Activated effector memory CD4-positive, alpha-beta T cell treated with anti-CD3 and anti-CD28 coated beads, Interleukin-2, amount 50 U/mL, for 16 hours (primary cell): ENCODE data around the gene SMARCA4.
"Not testable (repeated sequence)": the region's sequence is repeated elsewhere in the genome, so short reads cannot be mapped to it uniquely, and the experiment has no call there.

Experiments used
- DNase-seq: peaks from one replicate; pipeline ENCODE4 v3.0.0-alpha.2; 2020

Gene SMARCA4

DNA sequence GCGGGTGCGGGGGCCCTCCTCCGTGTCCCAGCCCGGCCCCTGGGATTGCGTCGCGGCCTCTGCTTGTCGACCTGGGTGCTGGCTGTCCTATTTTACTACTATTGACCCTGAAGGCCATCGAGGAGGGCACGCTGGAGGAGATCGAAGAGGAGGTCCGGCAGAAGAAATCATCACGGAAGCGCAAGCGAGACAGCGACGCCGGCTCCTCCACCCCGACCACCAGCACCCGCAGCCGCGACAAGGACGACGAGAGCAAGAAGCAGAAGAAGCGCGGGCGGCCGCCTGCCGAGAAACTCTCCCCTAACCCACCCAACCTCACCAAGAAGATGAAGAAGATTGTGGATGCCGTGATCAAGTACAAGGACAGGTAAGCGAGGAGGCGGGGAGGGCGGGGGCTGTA lies 80.4 kb downstream of the SMARCA4 start:
- DNase-seq, result no peak

DNA sequence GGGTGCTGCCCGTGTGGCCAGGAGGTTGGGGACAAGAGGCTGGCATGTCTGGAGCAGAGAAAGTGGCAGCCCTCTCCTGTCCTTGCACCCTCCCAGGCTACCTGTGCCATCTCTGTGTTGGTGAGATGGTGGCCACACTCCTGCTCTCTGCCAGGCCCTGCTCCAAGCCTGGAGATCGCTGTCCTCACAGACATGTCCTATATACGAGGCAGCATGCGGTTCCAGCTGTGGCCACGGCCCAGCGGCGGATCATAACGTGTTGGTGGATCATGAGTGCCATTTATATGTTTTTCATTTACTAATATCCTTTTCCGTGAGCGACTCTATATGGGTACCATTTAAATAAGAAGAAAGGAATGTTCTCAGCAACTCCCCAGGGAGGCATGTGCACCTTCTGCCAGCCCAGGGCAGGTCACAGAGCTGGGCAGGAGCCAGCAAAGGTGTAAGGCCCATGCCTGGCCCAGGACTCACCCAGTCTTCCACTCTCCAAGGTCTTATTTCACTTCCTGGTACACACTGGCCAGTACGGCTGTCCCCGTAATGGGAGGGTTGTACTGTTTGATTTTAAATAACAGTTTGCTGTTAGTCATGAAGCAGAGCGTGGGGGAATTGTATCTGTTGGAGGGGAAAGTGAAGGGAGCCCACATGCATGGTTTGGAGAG lies 81.3 kb downstream of the SMARCA4 start:
- DNase-seq, result no peak

DNA sequence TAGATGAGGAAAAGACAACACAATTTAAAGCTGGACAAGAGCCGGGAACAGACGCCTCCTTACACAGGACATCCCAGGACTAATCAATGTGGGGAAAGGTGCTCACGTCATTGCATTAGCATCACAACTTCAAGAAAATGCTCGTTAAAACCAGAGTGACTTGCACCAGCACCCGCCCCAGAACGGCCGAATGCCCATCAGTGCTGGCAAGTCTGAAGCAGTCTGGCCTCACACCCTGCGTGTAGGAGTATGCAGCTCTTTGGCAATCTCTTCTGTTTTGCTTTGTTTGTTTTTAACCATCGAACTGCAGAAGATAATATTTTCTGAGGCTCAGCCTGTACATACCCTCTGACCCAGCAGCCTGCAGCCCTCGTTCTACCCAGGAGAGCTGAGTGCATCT lies 83.6 kb downstream of the SMARCA4 start:
- no peak for DNase-seq

DNA sequence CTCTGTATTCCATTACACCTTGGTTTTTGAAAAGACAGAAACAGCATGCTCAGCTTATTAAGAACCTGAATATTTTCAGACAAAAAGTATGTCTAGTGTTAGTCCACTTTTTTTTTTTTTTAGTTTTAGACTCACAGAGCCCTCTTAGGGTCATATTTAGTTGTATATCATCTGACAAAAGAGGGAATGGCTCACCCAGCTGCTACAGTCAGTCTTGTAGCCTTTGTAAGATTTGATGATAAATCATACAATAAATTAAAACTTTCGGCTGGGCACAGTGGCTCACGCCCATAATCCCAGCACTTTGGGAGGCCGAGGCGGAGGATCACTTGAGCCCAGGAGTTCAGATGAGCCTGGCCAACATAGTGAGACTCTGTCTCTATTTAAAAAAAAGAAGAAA lies 84.7 kb downstream of the SMARCA4 start:
- DNase-seq, result no peak

DNA sequence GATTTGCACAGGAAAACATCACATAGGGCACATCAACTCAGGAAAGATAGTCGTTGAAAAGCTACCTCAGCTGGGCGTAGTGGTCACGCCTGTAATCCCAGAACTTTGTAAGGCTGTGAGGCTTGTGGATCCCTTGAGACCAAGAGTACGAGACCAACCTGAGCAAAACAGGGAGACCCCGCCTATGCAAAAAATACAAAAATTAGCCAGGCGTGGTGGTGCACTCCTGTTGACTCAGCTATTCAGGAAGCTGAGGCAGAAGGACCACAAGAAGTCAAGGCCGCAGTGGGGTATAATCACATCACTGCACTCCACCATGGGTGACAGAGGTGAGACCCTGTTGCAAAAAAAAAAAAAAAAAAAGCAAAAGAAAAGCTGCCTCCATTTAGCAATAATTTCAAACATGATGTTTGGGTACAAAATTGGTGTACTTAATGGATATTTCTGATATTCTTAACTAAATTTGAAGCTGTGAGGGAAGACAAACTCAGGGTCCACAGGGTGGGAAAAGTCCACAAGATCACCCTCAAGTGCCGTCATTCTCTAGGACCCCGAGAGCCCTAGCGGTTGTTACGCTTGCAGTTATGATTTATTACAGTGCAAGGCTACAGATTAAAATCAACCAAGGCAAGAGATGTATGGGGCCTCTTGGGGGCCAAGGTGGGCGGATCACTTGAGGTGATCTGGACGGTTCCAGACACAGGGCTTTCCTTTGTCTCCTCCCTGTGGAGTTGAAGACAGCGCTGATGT lies 86.0 kb downstream of the SMARCA4 start:
- DNase-seq, result no peak

DNA sequence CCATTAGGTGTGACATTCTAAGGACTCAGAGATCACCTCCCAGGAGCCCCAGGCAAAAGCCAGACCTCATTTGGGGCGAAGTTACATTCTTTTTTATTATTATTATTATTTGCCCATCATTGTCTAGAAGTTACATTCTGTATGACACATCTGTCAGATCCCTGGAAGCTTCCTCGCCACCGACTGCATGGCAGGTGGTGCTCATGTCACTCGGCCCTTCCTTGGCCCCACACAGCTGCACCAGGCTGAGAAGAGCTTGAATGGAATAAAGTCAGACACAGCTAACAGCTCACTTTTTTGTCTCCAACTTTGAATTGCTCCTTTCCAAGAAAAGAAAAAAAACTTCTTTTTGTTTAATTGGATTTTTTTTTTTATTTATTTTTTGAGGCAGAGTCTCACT lies 87.0 kb downstream of the SMARCA4 start:
- no peak for DNase-seq

DNA sequence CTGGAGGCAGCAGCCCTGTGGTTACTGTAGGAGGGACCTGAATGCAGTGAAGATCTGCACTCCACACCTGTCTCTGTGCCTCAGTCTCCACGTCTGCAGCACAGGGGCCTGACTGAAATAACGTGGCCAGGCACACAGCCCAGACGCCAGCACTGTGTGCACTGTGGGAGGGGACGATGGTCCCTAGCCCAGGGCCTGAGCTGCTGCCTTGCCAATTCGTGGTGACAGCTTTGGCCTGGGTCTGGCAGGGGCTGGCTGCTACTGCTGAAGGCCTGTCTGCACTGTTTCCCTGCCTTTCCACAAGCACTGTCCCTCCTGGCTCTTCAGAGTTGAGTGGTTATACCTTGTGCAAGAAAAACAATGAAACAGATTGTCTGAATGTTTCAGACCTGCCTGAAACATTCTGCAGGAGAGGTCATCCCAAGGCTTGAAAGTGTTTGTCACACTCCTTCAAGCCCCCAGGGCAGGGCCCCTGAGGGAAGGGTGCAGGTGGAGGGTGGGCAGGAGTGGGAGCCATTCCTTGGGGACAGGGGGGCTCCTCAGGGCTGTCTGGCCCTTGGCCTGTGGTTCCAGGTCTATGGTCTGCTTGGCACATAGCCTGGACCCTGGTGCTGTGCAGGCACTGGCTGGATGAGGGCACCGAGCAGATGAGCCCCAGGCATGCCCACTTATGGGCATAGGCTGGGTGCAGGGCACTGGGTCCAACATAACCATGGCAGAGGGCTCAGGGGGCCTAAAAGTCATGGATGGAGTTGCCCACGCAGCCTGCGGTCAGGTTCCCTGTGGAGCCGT lies 89.7 kb downstream of the SMARCA4 start:
- DNase-seq, result no peak

DNA sequence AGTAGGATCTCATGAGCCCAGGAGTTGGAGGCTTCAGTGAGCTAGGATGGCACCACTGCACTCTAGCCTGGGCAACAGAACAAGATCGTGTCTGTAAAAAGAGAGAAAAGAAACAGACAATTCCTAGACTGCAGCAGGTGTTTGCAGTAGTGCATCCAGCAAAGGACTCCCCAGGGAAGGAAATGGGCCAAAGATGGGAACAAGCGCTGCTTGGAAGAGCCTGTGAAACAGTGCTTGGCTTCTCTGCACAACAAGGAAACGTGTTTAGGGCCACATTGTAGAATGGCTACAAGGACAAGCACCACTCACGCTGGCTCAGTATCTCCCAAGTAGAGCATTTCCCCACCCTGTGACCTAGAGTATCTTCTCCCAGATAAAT lies 93.0 kb downstream of the SMARCA4 start:
- DNase-seq, result no peak

DNA sequence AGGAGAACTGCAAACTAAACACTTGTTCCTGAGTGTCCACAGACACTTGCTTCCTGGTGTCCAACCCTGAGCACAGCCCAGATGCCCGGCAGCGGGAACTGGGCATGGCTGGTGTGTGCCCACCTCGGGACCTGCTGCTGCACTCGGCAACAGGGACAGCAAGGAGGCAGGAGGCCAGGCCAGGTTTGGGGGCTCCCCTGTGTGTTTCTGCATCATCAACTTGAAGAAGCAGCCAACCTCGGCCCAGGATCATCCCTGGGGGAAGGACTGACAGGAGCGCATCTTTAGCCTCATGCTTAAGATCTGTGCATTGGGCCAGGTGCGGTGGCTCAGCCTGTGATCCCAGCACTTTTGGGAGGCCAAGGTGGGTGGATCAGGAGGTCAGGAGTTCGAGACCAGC lies 93.4 kb downstream of the SMARCA4 start:
- DNase-seq, result no peak

DNA sequence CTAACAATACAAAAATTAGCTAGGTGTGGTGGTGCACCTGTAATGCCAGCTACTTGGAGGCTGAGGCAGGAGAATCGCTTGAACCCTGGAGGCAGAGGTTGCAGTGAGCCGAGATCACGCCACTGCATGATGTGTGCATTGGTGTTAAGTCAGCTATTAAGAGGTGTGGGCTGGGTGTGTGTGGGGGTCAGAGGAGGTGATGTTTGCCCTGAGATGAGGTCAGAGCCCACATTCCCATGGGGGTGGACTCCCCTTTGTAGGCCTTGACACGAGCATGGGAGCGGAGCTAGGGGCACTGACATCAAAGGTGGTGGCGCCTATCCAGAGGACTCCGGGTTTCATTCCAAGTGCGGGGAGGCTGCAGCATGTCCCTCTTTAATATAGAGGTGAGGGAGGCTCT lies 93.8 kb downstream of the SMARCA4 start:
- no peak for DNase-seq

DNA sequence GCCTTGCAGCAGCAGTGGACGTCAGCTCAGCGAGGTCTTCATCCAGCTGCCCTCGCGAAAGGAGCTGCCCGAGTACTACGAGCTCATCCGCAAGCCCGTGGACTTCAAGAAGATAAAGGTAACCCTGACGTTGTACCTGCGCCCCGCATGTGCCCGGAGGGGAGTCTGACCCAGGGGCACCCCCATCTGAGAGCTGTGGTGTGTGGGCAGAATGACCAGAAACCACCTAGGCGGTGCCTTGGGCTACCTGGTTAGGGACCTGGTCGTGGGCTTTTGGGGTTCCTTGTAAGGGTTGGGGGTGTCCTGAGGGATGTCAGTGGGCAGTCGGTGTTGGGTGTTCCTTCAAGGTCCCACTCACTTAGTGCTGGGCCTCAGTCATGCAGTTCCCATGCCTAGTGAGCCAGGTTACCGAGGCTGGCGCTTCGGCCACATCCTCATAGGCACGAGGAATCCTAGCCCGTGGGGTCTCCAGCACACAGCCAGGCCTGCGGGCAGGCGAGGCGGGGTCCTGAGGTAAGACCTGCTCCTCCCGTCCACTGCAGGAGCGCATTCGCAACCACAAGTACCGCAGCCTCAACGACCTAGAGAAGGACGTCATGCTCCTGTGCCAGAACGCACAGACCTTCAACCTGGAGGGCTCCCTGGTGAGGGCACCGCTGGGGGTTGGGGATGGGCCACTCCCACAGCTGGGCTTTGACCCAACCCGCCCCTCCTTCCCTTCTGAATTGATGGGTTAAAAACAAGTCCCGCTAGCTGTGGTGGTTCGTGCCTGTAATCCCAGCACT lies 97.6 kb downstream of the SMARCA4 start:
- DNase-seq, result no peak

DNA sequence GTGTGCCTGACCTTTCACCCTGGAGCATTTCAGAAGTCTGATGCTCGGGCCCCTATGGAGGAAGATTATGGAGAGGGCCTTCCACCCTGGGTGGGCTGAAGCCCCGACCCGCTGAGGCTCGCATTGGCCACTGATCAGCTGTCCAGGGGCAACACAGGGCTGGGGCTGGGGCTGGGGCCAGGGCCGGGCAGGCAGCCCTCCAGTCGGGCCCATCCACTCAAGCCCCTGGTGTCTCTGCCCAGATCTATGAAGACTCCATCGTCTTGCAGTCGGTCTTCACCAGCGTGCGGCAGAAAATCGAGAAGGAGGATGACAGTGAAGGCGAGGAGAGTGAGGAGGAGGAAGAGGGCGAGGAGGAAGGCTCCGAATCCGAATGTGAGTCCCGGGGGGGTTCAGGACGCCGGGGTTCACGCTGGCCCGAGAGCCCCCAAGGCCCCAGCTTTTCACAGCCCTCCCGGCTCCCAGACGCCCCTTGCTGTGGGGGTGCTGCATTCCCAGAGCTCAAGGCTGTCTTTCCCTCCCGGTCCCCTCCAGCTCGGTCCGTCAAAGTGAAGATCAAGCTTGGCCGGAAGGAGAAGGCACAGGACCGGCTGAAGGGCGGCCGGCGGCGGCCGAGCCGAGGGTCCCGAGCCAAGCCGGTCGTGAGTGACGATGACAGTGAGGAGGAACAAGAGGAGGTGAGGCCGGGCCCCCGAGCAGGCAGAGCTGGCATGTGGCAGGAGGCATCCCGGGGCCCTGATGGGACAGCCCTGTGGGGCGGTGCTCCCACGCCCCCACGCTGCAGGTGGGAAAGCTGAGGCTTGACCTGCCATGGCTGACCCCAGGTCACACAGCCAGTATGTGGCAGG lies 98.9 kb downstream of the SMARCA4 start:
- no peak for DNase-seq

DNA sequence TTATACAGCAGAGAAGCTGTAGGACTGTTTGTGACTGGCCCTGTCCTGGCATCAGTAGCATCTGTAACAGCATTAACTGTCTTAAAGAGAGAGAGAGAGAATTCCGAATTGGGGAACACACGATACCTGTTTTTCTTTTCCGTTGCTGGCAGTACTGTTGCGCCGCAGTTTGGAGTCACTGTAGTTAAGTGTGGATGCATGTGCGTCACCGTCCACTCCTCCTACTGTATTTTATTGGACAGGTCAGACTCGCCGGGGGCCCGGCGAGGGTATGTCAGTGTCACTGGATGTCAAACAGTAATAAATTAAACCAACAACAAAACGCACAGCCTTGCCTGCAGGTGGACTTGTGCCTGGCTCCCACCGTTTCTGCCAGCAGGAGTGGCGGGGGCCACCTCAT lies 101.1 kb downstream of the SMARCA4 start:
- DNase-seq, result no peak

DNA sequence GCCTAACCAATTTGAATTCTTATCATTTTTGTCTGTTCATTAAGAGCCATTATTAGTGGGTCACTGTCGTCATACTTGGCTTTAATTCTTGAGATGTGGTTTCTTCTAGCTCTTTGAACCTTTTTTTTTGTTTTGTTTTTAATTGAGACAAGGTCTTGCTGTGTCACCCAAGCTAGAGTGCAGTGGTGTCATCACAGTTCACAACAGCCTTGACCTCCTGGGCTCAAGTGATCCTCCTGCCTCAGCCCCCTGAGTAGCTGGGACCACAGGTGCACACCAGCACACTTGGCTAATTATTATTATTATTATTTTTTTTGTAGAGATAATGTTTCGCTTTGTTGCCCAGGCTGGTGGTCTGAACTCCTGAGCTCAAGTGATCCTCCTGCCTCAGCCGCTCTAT lies 102.6 kb downstream of the SMARCA4 start:
- no peak for DNase-seq

DNA sequence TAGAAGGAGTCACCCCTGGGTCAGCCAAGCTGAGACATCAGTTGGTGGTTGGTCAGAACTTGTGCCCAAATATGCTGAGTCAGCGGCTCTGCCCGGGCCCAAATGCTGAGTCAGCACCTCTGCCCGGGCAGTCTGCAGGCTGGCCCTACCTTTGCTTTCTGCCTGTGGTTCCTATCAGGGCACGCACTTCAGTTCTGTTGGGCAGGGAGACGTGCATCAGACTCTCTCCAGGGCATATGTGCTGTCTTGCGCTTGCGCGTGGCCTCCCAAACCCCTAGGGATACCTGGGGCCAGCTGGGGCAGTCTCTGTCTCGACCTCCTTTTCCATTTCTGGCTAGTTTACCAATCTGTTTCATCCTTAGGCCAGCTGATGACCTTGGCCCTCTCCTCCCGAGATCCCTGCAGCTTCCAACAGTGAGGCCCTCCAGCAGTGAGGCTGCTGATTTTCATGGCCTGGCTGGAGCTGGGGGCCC lies 104.0 kb downstream of the SMARCA4 start:
- DNase-seq, result no peak

DNA sequence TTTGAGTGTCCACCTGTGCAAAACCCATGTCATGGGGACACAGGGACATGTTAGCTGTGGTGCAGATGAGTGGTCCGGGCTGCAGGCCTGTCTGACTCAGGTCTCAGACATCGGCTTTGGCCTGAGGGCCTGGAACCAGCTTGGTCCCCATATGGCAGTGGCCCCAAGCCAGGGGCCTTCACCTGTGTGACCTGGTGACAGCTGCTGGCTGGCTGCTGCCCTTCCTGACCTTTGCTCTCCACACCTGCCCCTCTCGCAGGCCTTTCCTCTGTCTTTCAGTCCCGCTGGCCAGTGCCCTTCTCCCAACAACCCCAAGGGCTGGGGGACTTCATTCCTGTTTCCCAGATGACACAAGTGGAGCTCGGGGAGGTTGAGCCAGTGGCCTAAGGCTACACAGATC lies 105.5 kb downstream of the SMARCA4 start:
- no peak for DNase-seq

DNA sequence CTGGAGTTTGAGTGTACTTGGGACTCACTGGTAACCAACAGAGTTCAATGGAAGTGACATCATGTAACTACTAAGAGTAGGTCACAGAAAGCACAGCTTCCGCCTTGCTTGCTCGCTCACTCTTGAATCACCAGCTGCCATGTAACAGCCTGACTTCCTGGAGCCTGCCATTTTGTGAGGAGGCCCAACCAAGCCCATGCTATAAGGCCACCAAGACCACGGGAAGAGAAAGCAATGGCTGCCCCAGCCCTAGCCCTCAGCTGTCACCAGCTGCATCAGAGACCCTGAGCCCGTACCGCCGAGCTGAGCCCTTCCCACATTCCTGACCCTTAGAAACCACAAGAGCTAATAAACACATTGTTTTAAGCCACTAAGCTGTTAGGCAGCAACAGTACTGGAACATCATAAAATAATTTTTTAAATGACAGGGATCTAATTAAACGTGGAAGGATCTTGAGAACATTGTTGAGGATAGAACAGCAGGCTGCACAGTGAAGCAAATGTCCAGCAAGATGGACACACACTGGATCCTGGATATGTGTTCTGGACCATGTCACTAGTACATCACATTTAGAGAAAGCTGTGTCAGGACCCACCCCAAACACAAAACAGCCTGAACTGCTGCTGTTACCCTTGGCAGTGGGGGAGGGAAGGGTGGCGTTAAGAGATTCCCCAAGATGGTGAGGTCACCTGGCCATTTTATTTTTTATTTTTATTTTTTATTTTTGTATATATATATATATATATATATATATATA lies 106.7 kb downstream of the SMARCA4 start:
- DNase-seq, result no peak

DNA sequence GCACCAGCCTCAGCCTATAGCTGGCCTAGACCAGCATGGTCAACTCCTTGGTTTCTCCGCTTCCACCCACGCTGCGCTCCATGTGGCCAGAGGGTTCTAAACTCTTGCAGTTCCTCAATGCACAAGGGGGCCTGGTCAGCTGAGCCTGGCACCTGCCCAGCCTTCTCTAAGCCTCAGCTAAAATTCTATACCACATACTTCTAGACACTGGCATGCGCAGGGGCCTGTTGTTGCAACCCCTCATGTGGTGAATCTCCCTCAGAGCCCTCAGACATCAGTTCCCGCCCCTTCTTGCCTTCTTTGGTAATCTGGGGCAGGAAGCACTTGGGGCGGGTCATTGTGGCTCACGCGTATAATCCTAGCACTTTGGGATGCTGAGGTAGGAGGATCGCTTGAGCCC lies 108.7 kb downstream of the SMARCA4 start:
- no peak for DNase-seq

DNA sequence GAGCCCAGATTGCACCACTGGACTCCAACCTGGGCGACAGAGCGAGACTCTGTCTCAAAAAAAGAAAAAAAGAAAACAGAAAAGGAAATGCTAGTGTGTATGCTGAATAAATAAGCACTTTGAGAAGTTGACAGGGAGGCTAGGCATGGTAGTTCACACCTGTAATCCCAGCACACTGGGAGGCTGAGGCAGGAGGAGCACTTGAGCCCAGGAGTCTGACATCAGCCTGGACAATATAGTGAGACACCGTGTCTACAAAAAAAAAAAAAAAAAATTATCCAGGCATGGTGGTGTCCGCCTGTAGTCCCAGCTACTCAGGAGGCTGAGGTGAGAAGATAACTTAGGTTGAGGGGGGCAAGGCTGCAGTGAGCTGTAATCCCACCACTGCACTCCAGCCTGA lies 109.3 kb downstream of the SMARCA4 start:
- no peak for DNase-seq

DNA sequence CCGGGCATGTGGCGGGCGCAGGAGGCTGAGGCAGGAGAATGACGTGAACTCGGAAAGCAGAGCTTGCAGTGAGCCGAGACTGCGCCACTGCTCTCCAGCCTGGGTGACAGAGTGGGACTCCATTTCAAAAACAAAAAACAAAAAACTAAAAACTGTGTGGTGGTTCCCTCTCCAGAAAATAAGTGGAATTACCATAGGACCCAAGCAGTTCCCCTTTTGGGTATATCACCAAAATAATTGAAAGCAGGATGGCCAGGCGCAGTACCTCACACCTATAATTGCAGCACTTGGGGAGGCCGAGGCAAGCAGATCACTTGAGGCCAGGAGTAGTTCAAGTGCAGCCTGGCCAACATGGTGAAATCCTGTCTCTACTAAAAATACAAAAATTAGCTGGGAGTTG lies 112.7 kb downstream of the SMARCA4 start:
- DNase-seq, result no peak

DNA sequence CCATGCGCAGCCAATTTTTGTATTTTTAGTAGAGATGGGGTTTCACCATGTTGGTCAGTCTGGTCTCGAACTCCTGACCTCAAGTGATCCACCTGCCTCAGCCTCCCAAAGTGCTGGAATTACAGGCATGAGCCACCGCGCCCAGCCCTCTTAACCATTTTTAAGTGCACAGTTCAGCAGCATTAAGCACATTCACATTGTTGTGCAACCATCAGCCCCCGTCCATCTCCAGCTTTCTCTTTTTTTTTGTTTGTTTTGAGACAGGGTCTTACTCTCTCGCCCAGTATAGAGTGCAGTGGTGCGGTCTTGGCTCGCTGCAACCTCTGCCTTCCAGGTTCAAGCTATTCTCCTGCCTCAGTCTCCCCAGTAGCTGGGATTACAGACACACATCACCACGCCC lies 116.0 kb downstream of the SMARCA4 start:
- DNase-seq, result not testable (repeated sequence)
